HepG2 (cell line): ENCODE results near the gene OSR1. TPM values are rescaled to one million over a fixed set of nuclear protein-coding genes. Genes with fewer than 3 reads are reported as not detected.

Experiments used
- ATAC-seq: fragments of 200-7000 bp; cut with Tn5 transposase; 3 replicates; pipeline ENCODE4 v1.9.1; 2020; ENCODE audit warnings: mild to moderate bottlenecking, moderate library complexity
- BruUV-seq: library from RNA; stranded (reverse); fragments of 400-500 nt; replicated peaks from 2 replicates; lab custom pipeline; 2021; lab: Mats Ljungman, UMichigan
- CTCF ChIA-PET: fragments of 300-600 bp; formaldehyde crosslinking; extraction: SDS; loops from one replicate; lab custom pipeline; 2021; ENCODE audit warnings: low total read pairs, inconsistent platforms, low intra/inter-chr PET ratio; lab: Yijun Ruan, JAX
- POLR2A ChIA-PET: fragments of 350-600 bp; sonication (Branson Sonifier 250); formaldehyde crosslinking; loops from one replicate; lab custom pipeline; 2020; ENCODE audit warnings: antibody characterized with exemption, inconsistent platforms; lab: Yijun Ruan, JAX
- DNase-seq: peaks from one replicate; pipeline ENCODE4 v3.0.0-alpha.2; 2015; ENCODE audit warnings: low spot score
- FAIRE-seq: peaks from 3 replicates; lab custom pipeline; 2011; peaks lifted over from hg19 to GRCh38; lab: Jason Lieb, UNC
- H2AFZ ChIP-seq: one replicate; pipeline ENCODE4 v1.6.1; 2011; ENCODE audit warnings: low read length, inconsistent platforms
- H3K27ac ChIP-seq: fragments of 300-600 bp; 3 replicates; pipeline ENCODE4 v1.8.0; 2011; ENCODE audit warnings: mixed run types, mild to moderate bottlenecking, mixed read lengths, low read length, inconsistent platforms; ENCODE audit not compliant: insufficient read depth; ENCODE audit errors: extremely low read length
- H3K27me3 ChIP-seq, 2 experiments: fragments of 200-600 bp in 1 of 2; 2 replicates in 1 of 2; 3 replicates in 1 of 2; pipeline versions ENCODE4 v1.6.0 to v1.8.0; 2011; ENCODE audit warnings: low read length in 2 of 2, mild to moderate bottlenecking in 2 of 2, moderate library complexity in 2 of 2, inconsistent platforms in 1 of 2; ENCODE audit not compliant: insufficient read depth in 2 of 2, control insufficient read depth in 1 of 2
- H3K36me3 ChIP-seq, 2 experiments: fragments of 200-600 bp in 1 of 2; replicated peaks in 1 of 2; 2 replicates in 1 of 2; 3 replicates in 1 of 2; pipeline versions ENCODE4 v1.5.1 to v1.8.0; 2011; ENCODE audit warnings: low read length in 2 of 2, inconsistent platforms in 1 of 2; ENCODE audit not compliant: insufficient read depth in 2 of 2, control insufficient read depth in 1 of 2
- H3K4me1 ChIP-seq: 2 replicates; pipeline ENCODE4 v1.5.1; 2012; ENCODE audit warnings: low read length, inconsistent platforms; ENCODE audit not compliant: insufficient read depth
- H3K4me2 ChIP-seq: 2 replicates; pipeline ENCODE4 v1.6.0; 2011; ENCODE audit warnings: low read depth, low read length, inconsistent platforms
- H3K4me3 ChIP-seq, 3 experiments: fragments of 200-600 bp in 1 of 3; sonication (generic), shearing (Covaris generic) in 1 of 3; replicated peaks in 1 of 3; 2 replicates each; pipeline ENCODE4 v1.5.1; 2011 to 2016; ENCODE audit warnings: low read length in 3 of 3, inconsistent platforms in 2 of 3, low read depth in 2 of 3, mild to moderate bottlenecking in 2 of 3, control low read depth in 1 of 3, mixed read lengths in 1 of 3; ENCODE audit not compliant: insufficient read depth in 1 of 3
- H3K79me2 ChIP-seq: one replicate; pipeline ENCODE4 v1.6.1; 2011; ENCODE audit warnings: low read length, inconsistent platforms; ENCODE audit not compliant: insufficient read depth
- H3K9ac ChIP-seq: 2 replicates; pipeline ENCODE4 v1.6.0; 2011; ENCODE audit warnings: mild to moderate bottlenecking, low read depth, low read length, inconsistent platforms; ENCODE audit not compliant: insufficient read depth
- H3K9me3 ChIP-seq: 2 replicates; pipeline ENCODE4 v1.5.1; 2012; ENCODE audit warnings: mild to moderate bottlenecking, low read length
- H4K20me1 ChIP-seq: 2 replicates; pipeline ENCODE4 v1.6.0; 2011; ENCODE audit warnings: inconsistent platforms, mild to moderate bottlenecking, low read length, moderate library complexity; ENCODE audit not compliant: insufficient read depth
- GATAD1 ChIP-seq: IDR thresholded peaks from 2 replicates; pipeline ENCODE4 v1.6.1; 2016; ENCODE audit warnings: missing genetic modification reagents, missing compliant biosample characterization
- MAFK ChIP-seq, 2 experiments: IDR thresholded peaks in 1 of 2; conservative IDR thresholded peaks in 1 of 2; 2 replicates each; pipeline ENCODE4 v1.6.1; 2011; ENCODE audit warnings: improper control_type of control experiment in 2 of 2, low read length in 2 of 2
- MIER3 ChIP-seq: IDR thresholded peaks from 2 replicates; pipeline ENCODE4 v1.6.1; 2016; ENCODE audit warnings: missing compliant biosample characterization, borderline replicate concordance
- NR3C1 ChIP-seq: sonication (generic); formaldehyde crosslinking; IDR thresholded peaks from 2 replicates; pipeline ENCODE4 v1.4.0; 2020; ENCODE audit warnings: missing genetic modification reagents
- SALL1 ChIP-seq: sonication (generic); formaldehyde crosslinking; IDR thresholded peaks from 2 replicates; pipeline ENCODE4 v1.8.0; 2022; ENCODE audit warnings: mild to moderate bottlenecking, missing genetic modification reagents
- TMF1 ChIP-seq: sonication (generic); formaldehyde crosslinking; IDR thresholded peaks from 2 replicates; pipeline ENCODE4 v1.8.1; 2022; ENCODE audit warnings: low read depth, missing genetic modification reagents
- TOPORS ChIP-seq: sonication (generic); formaldehyde crosslinking; IDR thresholded peaks from 2 replicates; pipeline ENCODE4 v1.8.0; 2023; ENCODE audit warnings: mild to moderate bottlenecking, missing genetic modification reagents
- ZNF160 ChIP-seq: sonication (generic); formaldehyde crosslinking; IDR thresholded peaks from 2 replicates; pipeline ENCODE4 v1.8.0; 2022; ENCODE audit warnings: mild to moderate bottlenecking, inconsistent platforms, missing genetic modification reagents
- ZNF333 ChIP-seq: sonication (generic); formaldehyde crosslinking; IDR thresholded peaks from 2 replicates; pipeline ENCODE4 v1.4.0; 2020; ENCODE audit warnings: mild to moderate bottlenecking, missing genetic modification reagents, borderline replicate concordance
- ZNF382 ChIP-seq: sonication (generic); formaldehyde crosslinking; IDR thresholded peaks from 2 replicates; pipeline ENCODE4 v1.5.0; 2020; ENCODE audit warnings: missing genetic modification reagents, mild to moderate bottlenecking, borderline replicate concordance
- ZNF737 ChIP-seq: sonication (generic); formaldehyde crosslinking; IDR thresholded peaks from 2 replicates; pipeline ENCODE4 v1.5.0; 2020; ENCODE audit warnings: missing genetic modification reagents, mild to moderate bottlenecking, borderline replicate concordance
- WGBS: methylation state at CpG from one replicate; pipeline ENCODE4 v1.1.6; 2017; ENCODE audit warnings: low lambda C conversion rate; 5-methylcytosine and 5-hydroxymethylcytosine counted together
- in situ Hi-C: cut with HindIII; loops from 2 replicates; pipeline ENCODE4 v1.10.0; 2017; ENCODE audit warnings: low pct_unique_long_range_greater_than_20kb; ENCODE audit not compliant: extremely low pct_ligation_motif_present
- intact Hi-C: fragments of 100-400 bp; cut with micrococcal nuclease; formaldehyde crosslinking; loops from one replicate; pipeline ENCODE4 v1.10.0; 2022; ENCODE audit not compliant: unreplicated experiment
- polyA plus RNA-seq, 8 experiments: library from polyadenylated mRNA; depleted of rRNA in 3 of 8; stranded (reverse) in 7 of 8; unstranded in 1 of 8; fragments of >200 nt; fragmentation: Illumina TruSeq in 4 of 8; extraction: Trizol in 4 of 8; gene quantifications; 2 replicates each; pipeline versions ENCODE4 v1.2.1 to v1.2.3, GENCODE V29; 2011 to 2016; ENCODE audit warnings: low read depth in 4 of 8, missing spikeins in 1 of 8, mixed read lengths in 1 of 8; ENCODE audit not compliant: insufficient read depth in 1 of 8
- total RNA-seq, 5 experiments: library from RNA; depleted of rRNA; stranded (reverse); fragments of >200 nt; fragmentation: Illumina TruSeq; extraction: Trizol; gene quantifications; 2 replicates each; pipeline ENCODE4 v1.2.3, GENCODE V29; 2016; ENCODE audit warnings: low read depth in 1 of 5
- TF ChIP-seq, protein P1 (sequence below): sonication (generic); formaldehyde crosslinking; IDR thresholded peaks from 2 replicates; pipeline ENCODE4 v1.5.1; 2020; ENCODE audit warnings: mild to moderate bottlenecking, moderate library complexity, missing genetic modification reagents
- TF ChIP-seq, protein P2 (sequence below): sonication (generic); formaldehyde crosslinking; IDR thresholded peaks from 2 replicates; pipeline ENCODE4 v1.5.1; 2020; ENCODE audit warnings: missing genetic modification reagents, mild to moderate bottlenecking, borderline replicate concordance
- TF ChIP-seq, protein P3 (sequence below): sonication (generic); formaldehyde crosslinking; IDR thresholded peaks from 2 replicates; pipeline ENCODE4 v1.4.0; 2020; ENCODE audit warnings: missing genetic modification reagents, borderline replicate concordance

The OSR1 gene
- total and polyA plus RNA-seq, 2 of the 13 experiments (the other 11 are each of a cell fraction or from before 2014, with no cell fraction given) = 0.63 to 1.1 TPM

DNA sequence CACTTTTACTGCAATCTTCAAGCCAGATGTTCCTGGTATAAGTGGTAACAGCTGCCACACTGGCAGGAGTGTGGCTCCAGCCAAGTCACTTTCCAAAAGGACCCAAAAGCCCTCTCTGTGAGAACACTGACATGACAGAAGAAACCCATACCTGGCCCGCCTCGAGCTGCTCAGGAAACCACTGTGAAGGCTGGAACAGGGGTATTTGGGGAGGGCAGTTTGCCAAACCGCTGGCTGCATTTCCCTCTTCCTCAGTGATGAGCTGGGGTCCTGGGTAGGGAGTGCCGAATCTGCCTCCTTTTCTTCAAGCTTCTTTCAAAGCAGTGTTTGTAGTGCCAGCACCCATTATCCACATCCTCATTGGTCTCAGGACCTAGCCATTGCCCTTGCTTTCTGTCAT, 10.3 kb upstream of the OSR1 start:
- 4% methylated on average over 4 of the region's 4 CpGs for WGBS
- ChIA-PET POLR2A (no interaction called here), CTCF (no interaction called here)
- TF ChIP-seq, protein P1, sequence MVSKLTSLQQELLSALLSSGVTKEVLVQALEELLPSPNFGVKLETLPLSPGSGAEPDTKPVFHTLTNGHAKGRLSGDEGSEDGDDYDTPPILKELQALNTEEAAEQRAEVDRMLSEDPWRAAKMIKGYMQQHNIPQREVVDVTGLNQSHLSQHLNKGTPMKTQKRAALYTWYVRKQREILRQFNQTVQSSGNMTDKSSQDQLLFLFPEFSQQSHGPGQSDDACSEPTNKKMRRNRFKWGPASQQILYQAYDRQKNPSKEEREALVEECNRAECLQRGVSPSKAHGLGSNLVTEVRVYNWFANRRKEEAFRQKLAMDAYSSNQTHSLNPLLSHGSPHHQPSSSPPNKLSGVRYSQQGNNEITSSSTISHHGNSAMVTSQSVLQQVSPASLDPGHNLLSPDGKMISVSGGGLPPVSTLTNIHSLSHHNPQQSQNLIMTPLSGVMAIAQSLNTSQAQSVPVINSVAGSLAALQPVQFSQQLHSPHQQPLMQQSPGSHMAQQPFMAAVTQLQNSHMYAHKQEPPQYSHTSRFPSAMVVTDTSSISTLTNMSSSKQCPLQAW (CRISPR knock-in tag) = no peak
- no peak for TF ChIP-seq GATAD1 (CRISPR knock-in tag)
- no peak for TF ChIP-seq ZNF160 (CRISPR knock-in tag)
- TF ChIP-seq MIER3 (CRISPR knock-in tag) = no peak
- TF ChIP-seq ZNF382 (CRISPR knock-in tag) = no peak
- TF ChIP-seq ZNF737 = no peak
- TF ChIP-seq TMF1 (CRISPR knock-in tag) = no peak
- no peak for TF ChIP-seq ZNF333 (CRISPR knock-in tag)
- TF ChIP-seq SALL1 (CRISPR knock-in tag) = no peak
- TF ChIP-seq, protein P2, sequence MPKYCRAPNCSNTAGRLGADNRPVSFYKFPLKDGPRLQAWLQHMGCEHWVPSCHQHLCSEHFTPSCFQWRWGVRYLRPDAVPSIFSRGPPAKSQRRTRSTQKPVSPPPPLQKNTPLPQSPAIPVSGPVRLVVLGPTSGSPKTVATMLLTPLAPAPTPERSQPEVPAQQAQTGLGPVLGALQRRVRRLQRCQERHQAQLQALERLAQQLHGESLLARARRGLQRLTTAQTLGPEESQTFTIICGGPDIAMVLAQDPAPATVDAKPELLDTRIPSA (CRISPR knock-in tag) = no peak
- no peak for TF ChIP-seq TOPORS (CRISPR knock-in tag)
- TF ChIP-seq NR3C1 = no peak
- TF ChIP-seq, protein P3, sequence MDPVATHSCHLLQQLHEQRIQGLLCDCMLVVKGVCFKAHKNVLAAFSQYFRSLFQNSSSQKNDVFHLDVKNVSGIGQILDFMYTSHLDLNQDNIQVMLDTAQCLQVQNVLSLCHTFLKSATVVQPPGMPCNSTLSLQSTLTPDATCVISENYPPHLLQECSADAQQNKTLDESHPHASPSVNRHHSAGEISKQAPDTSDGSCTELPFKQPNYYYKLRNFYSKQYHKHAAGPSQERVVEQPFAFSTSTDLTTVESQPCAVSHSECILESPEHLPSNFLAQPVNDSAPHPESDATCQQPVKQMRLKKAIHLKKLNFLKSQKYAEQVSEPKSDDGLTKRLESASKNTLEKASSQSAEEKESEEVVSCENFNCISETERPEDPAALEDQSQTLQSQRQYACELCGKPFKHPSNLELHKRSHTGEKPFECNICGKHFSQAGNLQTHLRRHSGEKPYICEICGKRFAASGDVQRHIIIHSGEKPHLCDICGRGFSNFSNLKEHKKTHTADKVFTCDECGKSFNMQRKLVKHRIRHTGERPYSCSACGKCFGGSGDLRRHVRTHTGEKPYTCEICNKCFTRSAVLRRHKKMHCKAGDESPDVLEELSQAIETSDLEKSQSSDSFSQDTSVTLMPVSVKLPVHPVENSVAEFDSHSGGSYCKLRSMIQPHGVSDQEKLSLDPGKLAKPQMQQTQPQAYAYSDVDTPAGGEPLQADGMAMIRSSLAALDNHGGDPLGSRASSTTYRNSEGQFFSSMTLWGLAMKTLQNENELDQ = no peak
- no peak for TF ChIP-seq MAFK (conservative IDR thresholded peaks at IDR 0.05 in 1 of 2, IDR thresholded peaks at IDR 0.05 in 1 of 2; ENCODE audit: low read length in 2 of 2)
- H3K9me3 ChIP-seq = no peaks in the 10 kb centered on the region
- intact Hi-C loops (loop anchor here (1.0 to 10.0 kb wide), 4 partner anchors 139 to 495 kb away; no protein-coding TSS in a partner anchor), in situ Hi-C loops (loop anchor here (10.0 kb wide), 2 partner anchors 206 to 484 kb away; no protein-coding TSS in a partner anchor)
- no peak overlapping the region for H3K9ac ChIP-seq
- DNase-seq (no peak), ATAC-seq (no peak), FAIRE-seq (no peak)
- BruUV-seq = no TSS peak
- no peak overlapping the region for H3K27ac ChIP-seq
- H3K4me2 ChIP-seq = no peak overlapping the region
- no peak overlapping the region for H3K4me3 ChIP-seq
- H3K4me1 ChIP-seq = peaks cover 4% of the 10 kb centered on the region; the same call in 1 of the 2 replicates
- H3K27me3 ChIP-seq = peaks cover 6 to 39% of the 10 kb centered on the region in 2 experiments; a peak in 4 of 5 replicates
- H2AFZ ChIP-seq = no peak overlapping the region
- no peaks in the 10 kb centered on the region for H3K79me2 ChIP-seq
- no peaks in the 10 kb centered on the region for H4K20me1 ChIP-seq
- no peaks in the 10 kb centered on the region for H3K36me3 ChIP-seq
